ENCODE data around the gene ARID1B.

Gene ARID1B

DNA sequence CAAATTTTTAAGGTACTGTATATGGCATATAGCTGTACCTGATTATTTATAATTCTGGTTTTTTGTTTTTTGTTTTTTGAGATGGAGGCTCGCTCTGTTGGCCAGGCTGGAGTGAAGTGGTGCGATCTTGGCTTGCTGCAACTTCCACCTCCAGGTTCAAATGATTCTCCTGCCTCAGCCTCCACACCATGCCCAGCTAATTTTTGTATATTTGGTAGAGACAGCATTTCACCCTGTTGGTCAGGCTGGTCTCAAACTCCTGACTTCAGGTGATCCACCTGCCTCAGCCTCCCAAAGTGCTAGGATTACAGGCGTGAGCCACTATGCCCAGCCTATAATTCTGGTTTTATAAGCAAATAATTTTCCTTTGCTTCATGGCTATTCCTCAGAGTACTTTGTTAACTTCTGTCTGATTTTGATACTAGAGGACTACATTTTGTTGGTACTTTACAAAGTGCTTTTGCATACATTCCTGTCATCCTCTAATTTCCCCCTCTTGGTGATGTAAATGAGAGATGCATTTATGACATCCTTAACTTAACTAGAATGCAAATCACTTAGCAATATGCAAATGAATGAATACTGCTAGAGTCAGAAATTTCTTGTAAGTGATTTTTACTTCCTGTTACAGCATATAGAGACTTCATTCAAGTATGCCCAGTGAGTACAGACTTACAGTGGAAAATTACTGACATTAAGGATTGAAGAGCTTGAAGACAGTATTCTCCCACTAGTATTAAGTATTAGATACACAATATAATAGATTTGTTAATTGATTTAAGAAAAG is 35.7 kb upstream of the ARID1B start:
- Histone ChIP-seq H3K4me3 (ENCODE audit: low read length) (no peak overlapping the region), H3K9me2 (replicated peaks; ENCODE audit: insufficient read depth, low read length) (no peaks in the 10 kb centered on the region), H3K36me3 (replicated peaks; ENCODE audit: insufficient read depth, low read length) (no peaks in the 10 kb centered on the region), H3F3A (ENCODE audit: insufficient read depth, low read length) (no peaks in the 10 kb centered on the region), H3K4me2 (ENCODE audit: low read depth, low read length) (no peak overlapping the region), H3K27ac (ENCODE audit: low read length) (no peak overlapping the region), H4K20me1 (ENCODE audit: insufficient read depth, low read length) (no peaks in the 10 kb centered on the region), H3K9ac (ENCODE audit: low read length) (no peak overlapping the region), H3K9me3 (replicated peaks; ENCODE audit: insufficient read depth, low read length) (no peaks in the 10 kb centered on the region), H3K27me3 (replicated peaks; ENCODE audit: insufficient read depth, low read length) (no peaks in the 10 kb centered on the region), H2AFZ (ENCODE audit: low read length) (no peak overlapping the region), H3K79me2 (ENCODE audit: low read length) (no peaks in the 10 kb centered on the region), H3K4me1 (ENCODE audit: low read length) (no peaks in the 10 kb centered on the region)
- TF ChIP-seq, protein P1, sequence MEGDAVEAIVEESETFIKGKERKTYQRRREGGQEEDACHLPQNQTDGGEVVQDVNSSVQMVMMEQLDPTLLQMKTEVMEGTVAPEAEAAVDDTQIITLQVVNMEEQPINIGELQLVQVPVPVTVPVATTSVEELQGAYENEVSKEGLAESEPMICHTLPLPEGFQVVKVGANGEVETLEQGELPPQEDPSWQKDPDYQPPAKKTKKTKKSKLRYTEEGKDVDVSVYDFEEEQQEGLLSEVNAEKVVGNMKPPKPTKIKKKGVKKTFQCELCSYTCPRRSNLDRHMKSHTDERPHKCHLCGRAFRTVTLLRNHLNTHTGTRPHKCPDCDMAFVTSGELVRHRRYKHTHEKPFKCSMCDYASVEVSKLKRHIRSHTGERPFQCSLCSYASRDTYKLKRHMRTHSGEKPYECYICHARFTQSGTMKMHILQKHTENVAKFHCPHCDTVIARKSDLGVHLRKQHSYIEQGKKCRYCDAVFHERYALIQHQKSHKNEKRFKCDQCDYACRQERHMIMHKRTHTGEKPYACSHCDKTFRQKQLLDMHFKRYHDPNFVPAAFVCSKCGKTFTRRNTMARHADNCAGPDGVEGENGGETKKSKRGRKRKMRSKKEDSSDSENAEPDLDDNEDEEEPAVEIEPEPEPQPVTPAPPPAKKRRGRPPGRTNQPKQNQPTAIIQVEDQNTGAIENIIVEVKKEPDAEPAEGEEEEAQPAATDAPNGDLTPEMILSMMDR (IDR thresholded peaks at IDR 0.05; ENCODE audit: low read length): no peak
- TF ChIP-seq EZH2 (optimal IDR thresholded peaks at IDR 0.05; ENCODE audit: low read depth, low read length) (no peak), EZH2phosphoT487 (IDR thresholded peaks at IDR 0.05; ENCODE audit: low read length) (no peak)
- DNase-seq: no peak

DNA sequence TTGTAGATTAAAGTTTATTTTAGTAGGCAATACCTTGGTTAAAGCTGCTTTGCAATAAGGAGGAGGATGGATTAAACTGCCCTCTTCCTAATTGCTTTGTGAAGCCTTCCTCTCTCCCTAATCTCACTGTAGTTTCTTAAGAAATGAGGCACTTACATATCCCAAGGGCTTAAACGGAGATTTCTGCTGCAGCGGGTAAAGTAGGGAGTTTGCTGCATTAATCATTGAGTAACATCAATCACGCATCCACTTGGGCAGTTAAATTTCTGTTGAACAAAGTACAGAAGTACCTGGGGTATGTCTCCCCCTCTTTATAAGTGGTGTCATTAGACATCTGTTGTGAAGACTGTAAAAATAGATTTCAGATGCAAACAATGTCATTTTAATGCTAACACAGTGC is 29.5 kb upstream of the ARID1B start:
- Histone ChIP-seq H3K79me2 (ENCODE audit: low read length) (no peaks in the 10 kb centered on the region), H3K9ac (ENCODE audit: low read length) (no peak overlapping the region), H3F3A (ENCODE audit: insufficient read depth, low read length) (no peaks in the 10 kb centered on the region), H3K4me2 (ENCODE audit: low read depth, low read length) (no peak overlapping the region), H3K27ac (ENCODE audit: low read length) (no peak overlapping the region), H3K9me3 (replicated peaks; ENCODE audit: insufficient read depth, low read length) (no peaks in the 10 kb centered on the region), H4K20me1 (ENCODE audit: insufficient read depth, low read length) (no peaks in the 10 kb centered on the region), H3K4me1 (ENCODE audit: low read length) (no peaks in the 10 kb centered on the region), H3K9me2 (replicated peaks; ENCODE audit: insufficient read depth, low read length) (no peaks in the 10 kb centered on the region), H2AFZ (ENCODE audit: low read length) (no peak overlapping the region), H3K36me3 (replicated peaks; ENCODE audit: insufficient read depth, low read length) (no peaks in the 10 kb centered on the region), H3K4me3 (ENCODE audit: low read length) (no peak overlapping the region), H3K27me3 (replicated peaks; ENCODE audit: insufficient read depth, low read length) (no peaks in the 10 kb centered on the region)
- TF ChIP-seq EZH2phosphoT487 (IDR thresholded peaks at IDR 0.05; ENCODE audit: low read length) (no peak), EZH2 (optimal IDR thresholded peaks at IDR 0.05; ENCODE audit: low read depth, low read length) (no peak)
- TF ChIP-seq, protein P1 (IDR thresholded peaks at IDR 0.05; ENCODE audit: low read length): no peak
- no peak for DNase-seq

DNA sequence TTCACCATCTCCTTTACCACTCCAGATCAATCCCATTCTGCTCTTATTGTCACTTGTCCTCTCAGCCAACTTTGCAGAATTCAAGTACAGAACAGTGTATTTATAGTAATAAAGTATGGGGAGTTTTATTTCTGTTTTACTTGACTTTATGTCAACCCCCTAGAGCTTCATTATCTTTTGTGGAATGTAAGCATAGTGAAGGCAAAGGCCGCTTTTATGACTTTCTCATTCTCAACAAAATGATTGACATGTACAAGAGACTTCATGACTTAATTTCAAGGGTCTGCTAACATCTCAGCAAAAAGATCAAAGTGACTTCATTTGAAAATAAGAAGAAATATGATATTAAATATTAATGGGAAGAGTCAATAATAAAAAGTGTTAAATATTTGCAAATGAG is 28.7 kb upstream of the ARID1B start:
- no peaks in the 10 kb centered on the region for H3K36me3 ChIP-seq (replicated peaks; ENCODE audit: insufficient read depth, low read length)
- no peak overlapping the region for H3K27ac ChIP-seq (ENCODE audit: low read length)
- H2AFZ ChIP-seq (ENCODE audit: low read length): no peak overlapping the region
- DNase-seq: no peak
- H3F3A ChIP-seq (ENCODE audit: insufficient read depth, low read length): no peaks in the 10 kb centered on the region
- no peaks in the 10 kb centered on the region for H3K79me2 ChIP-seq (ENCODE audit: low read length)
- H3K27me3 ChIP-seq (replicated peaks; ENCODE audit: insufficient read depth, low read length): no peaks in the 10 kb centered on the region
- TF ChIP-seq EZH2 (optimal IDR thresholded peaks at IDR 0.05; ENCODE audit: low read depth, low read length) (no peak), EZH2phosphoT487 (IDR thresholded peaks at IDR 0.05; ENCODE audit: low read length) (no peak)
- TF ChIP-seq, protein P1 (IDR thresholded peaks at IDR 0.05; ENCODE audit: low read length): no peak
- no peak overlapping the region for H3K4me2 ChIP-seq (ENCODE audit: low read depth, low read length)
- no peak overlapping the region for H3K4me3 ChIP-seq (ENCODE audit: low read length)
- no peaks in the 10 kb centered on the region for H3K9me3 ChIP-seq (replicated peaks; ENCODE audit: insufficient read depth, low read length)
- H3K9me2 ChIP-seq (replicated peaks; ENCODE audit: insufficient read depth, low read length): no peaks in the 10 kb centered on the region
- H3K4me1 ChIP-seq (ENCODE audit: low read length): no peaks in the 10 kb centered on the region
- H3K9ac ChIP-seq (ENCODE audit: low read length): no peak overlapping the region
- H4K20me1 ChIP-seq (ENCODE audit: insufficient read depth, low read length): no peaks in the 10 kb centered on the region

Data from MM.1S (cell line).